ENCODE data around the gene ATG10. TPM values are rescaled to one million over a fixed set of nuclear protein-coding genes. Genes with fewer than 3 reads are reported as not detected.
"Not testable (repeated sequence)": the region's sequence is repeated elsewhere in the genome, so short reads cannot be mapped to it uniquely, and the experiment has no call there.

ATG10 gene
- total RNA-seq, 2 donors from 2014 or later: 7.7 to 9.0 TPM

DNA sequence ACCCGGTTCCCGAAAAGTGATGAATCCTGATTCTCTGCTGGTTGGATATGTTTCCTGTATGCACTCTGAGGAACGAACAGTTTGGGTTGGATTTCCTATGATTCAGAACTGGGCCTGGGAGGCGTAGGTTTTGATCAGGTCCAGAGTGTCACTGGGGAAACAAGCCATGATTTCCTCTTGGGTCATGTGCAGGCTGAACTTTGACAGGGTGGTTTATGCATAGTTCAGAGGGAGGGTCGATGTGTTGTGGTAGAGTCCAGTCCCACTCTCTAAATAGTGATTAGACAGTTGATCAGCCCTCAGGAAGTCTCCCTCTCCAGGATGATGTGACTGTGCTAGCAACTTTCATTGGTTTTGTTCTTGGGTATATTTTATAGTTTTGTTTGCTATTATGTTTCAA is 17.4 kb downstream of the ATG10 start:
- DNase-seq: no peak
- peaks cover 7% of the 10 kb centered on the region for H3K36me3 Mint-ChIP-seq (ENCODE audit: low read depth)
- H3K4me3 Mint-ChIP-seq: no peak overlapping the region
- H3K9me3 ChIP-seq (ENCODE audit: control insufficient read depth, low read length, poor library complexity, severe bottlenecking): no peaks in the 10 kb centered on the region
- H3K4me1 Mint-ChIP-seq: no peaks in the 10 kb centered on the region
- no peaks in the 10 kb centered on the region for H3K27me3 Mint-ChIP-seq
- ATAC-seq: no peak
- no peak overlapping the region for H3K27ac Mint-ChIP-seq

DNA sequence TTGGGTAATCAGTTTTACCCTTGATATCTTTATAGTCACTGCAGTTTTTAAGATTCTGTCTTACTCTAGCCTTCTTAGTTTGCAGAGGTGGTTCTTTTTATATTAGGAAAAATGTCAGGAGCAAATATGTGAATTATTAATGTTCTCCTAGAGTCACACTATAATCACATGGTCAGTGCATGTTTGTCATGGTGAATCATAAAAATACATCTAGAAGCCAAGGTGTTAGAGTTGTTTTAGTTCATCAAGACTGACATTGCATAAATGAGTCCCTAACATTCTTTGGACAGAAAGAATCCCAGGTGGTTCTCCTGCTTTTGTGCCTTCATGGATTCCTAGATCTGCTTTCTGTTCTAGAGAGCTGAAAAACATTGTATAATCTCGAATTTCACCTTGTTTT is 22.9 kb downstream of the ATG10 start:
- no peaks in the 10 kb centered on the region for H3K4me1 Mint-ChIP-seq
- ATAC-seq (no peak), DNase-seq (no peak)
- no peak overlapping the region for H3K4me3 Mint-ChIP-seq
- H3K27ac Mint-ChIP-seq: no peak overlapping the region
- peaks cover 4% of the 10 kb centered on the region for H3K36me3 Mint-ChIP-seq (ENCODE audit: low read depth)
- H3K9me3 ChIP-seq (ENCODE audit: control insufficient read depth, low read length, poor library complexity, severe bottlenecking): peaks cover 3% of the 10 kb centered on the region
- H3K27me3 Mint-ChIP-seq: no peaks in the 10 kb centered on the region

DNA sequence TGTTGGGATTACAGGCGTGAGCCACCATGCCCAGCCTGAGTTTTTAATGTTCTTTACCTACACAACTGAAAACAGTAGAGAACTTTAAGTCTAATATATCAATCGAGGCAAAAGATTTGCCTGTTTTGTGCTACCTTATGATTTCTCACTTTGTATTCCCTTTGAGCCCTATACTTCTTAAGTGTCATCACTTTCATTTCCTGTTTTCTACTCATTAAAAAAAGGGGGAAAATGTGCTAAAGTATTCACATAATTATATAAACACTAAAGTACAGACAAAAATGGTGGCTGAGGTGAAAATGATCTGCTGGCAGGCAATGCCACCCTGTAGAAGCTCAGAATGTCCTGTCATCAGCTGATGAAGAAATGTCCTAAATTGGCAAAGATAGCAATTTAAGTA is 23.6 kb downstream of the ATG10 start:
- Mint-ChIP-seq H3K4me1 (no peaks in the 10 kb centered on the region), H3K27ac (no peak overlapping the region)
- no peak for DNase-seq

DNA sequence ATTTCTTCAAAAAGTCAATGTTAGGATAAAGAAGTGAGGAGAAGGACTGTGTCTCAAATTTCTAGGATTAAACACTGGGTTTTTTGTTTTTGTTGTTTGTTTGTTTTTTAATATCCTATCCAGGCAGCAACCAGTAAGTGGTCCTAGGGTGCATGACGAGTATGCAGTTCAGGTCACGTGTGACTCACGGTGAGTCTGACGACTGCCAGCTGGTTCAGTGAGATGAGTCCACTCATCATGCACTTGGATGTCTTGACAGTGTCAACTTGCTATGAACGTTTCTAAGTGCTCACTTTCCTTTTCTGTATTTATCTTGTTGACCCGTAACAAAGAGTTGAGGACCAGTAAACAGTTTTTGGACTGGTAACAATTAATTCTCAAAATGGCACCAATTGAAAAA is 32.7 kb downstream of the ATG10 start:
- ATAC-seq: no peak
- no peaks in the 10 kb centered on the region for H3K4me1 Mint-ChIP-seq
- H3K27ac Mint-ChIP-seq: no peak overlapping the region
- H3K9me3 ChIP-seq (ENCODE audit: control insufficient read depth, low read length, poor library complexity, severe bottlenecking): no peaks in the 10 kb centered on the region
- no peaks in the 10 kb centered on the region for H3K27me3 Mint-ChIP-seq
- H3K36me3 Mint-ChIP-seq (ENCODE audit: low read depth): no peaks in the 10 kb centered on the region
- H3K4me3 Mint-ChIP-seq: no peak overlapping the region
- no peak for DNase-seq

More for the DNA sequence above, 23.6 kb downstream of the ATG10 start:
- no peaks in the 10 kb centered on the region for H3K27me3 Mint-ChIP-seq
- H3K4me3 Mint-ChIP-seq: no peak overlapping the region
- H3K36me3 Mint-ChIP-seq (ENCODE audit: low read depth): peaks cover 4% of the 10 kb centered on the region
- peaks cover 3% of the 10 kb centered on the region for H3K9me3 ChIP-seq (ENCODE audit: control insufficient read depth, low read length, poor library complexity, severe bottlenecking)
- ATAC-seq: no peak

DNA sequence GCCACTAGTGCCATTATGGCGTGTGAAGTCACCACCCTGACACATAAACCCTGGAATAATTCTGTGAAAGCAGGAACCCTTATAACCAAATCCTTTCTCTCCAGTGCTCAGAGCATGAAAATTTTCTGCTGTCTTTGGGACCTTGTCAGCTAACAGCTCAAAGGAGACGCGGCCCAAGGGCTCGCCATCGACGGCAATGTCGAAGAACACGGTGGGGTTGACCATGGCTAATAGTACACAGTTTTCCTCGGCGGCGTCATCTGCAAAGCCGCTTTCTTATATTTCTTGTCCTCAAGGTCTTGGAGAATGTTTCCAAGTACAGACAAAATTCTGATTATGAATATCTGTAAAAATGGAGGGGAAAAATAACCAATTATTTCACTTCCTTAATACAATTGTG is 38.0 kb downstream of the ATG10 start:
- not testable (repeated sequence) for H3K36me3 Mint-ChIP-seq (ENCODE audit: low read depth); H3K27ac Mint-ChIP-seq; H3K4me1 Mint-ChIP-seq; H3K4me3 Mint-ChIP-seq; ATAC-seq; H3K27me3 Mint-ChIP-seq; DNase-seq; H3K9me3 ChIP-seq (ENCODE audit: control insufficient read depth, low read length, poor library complexity, severe bottlenecking)

DNA sequence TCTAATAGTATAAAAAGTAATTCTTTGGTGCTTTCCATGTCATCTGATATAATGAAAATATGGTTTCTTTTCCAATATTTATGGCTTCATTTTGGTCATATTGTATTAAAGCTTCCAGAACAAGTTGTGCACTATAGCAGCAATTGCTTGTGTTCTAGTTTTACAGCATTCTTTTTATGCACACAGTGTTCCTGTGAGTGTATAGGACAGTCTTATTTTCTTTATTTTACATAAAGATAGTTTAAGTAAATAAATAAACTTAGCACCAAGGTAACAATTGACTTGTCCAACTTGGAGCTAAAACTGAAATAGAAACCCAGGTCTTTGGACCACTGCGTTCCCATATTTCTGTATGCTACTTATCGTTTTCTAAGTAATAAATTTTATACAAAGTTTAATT is 38.9 kb downstream of the ATG10 start:
- DNase-seq (no peak), ATAC-seq (no peak)
- peaks cover 3% of the 10 kb centered on the region for H3K4me1 Mint-ChIP-seq
- H3K36me3 Mint-ChIP-seq (ENCODE audit: low read depth): peaks cover 4% of the 10 kb centered on the region
- no peaks in the 10 kb centered on the region for H3K9me3 ChIP-seq (ENCODE audit: control insufficient read depth, low read length, poor library complexity, severe bottlenecking)
- H3K4me3 Mint-ChIP-seq: no peak overlapping the region
- no peaks in the 10 kb centered on the region for H3K27me3 Mint-ChIP-seq
- no peak overlapping the region for H3K27ac Mint-ChIP-seq

DNA sequence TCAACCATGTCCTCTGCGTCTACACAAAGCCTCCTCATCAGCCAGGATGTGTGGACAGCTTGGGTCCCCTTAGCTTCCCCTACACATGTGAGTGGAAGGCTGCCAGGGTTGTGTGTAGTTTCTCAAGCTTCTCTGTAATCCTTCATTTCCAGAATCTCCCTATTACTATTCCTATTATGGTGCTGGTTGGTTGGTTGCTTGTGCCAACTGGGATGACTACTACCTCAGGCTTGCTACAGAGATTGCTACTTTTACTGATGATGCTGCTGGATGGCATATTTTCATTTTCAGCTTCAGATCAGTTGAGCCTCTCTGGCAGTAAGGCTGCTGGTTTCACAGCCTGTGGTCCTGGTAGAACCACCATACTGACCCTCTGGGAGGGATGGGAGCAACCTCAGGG is 39.9 kb downstream of the ATG10 start:
- no peak for ATAC-seq
- Mint-ChIP-seq H3K36me3 (ENCODE audit: low read depth) (peaks cover 4% of the 10 kb centered on the region), H3K27ac (no peak overlapping the region), H3K4me3 (no peak overlapping the region), H3K4me1 (peaks cover 3% of the 10 kb centered on the region), H3K27me3 (no peaks in the 10 kb centered on the region)
- no peaks in the 10 kb centered on the region for H3K9me3 ChIP-seq (ENCODE audit: control insufficient read depth, low read length, poor library complexity, severe bottlenecking)
- no peak for DNase-seq

DNA sequence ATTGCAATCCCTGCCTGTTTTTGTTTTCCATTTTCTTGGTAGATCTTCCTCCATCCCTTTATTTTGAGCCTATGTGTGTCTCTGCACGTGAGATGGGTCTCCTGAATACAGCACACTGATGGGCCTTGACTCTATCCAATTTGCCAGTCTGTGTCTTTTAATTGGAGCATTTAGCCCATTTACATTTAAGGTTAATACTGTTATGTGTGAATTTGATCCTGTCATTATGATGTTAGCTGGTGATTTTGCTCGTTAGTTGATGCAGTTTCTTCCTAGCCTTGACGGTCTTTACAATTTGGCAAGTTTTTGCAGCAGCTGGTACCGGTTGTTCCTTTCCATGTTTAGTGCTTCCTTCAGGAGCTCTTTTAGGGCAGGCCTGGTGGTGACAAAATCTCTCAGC is 42.8 kb downstream of the ATG10 start:
- ATAC-seq; H3K27ac Mint-ChIP-seq; H3K4me1 Mint-ChIP-seq; H3K4me3 Mint-ChIP-seq; H3K36me3 Mint-ChIP-seq (ENCODE audit: low read depth); H3K9me3 ChIP-seq (ENCODE audit: control insufficient read depth, low read length, poor library complexity, severe bottlenecking); H3K27me3 Mint-ChIP-seq; DNase-seq: not testable (repeated sequence)

DNA sequence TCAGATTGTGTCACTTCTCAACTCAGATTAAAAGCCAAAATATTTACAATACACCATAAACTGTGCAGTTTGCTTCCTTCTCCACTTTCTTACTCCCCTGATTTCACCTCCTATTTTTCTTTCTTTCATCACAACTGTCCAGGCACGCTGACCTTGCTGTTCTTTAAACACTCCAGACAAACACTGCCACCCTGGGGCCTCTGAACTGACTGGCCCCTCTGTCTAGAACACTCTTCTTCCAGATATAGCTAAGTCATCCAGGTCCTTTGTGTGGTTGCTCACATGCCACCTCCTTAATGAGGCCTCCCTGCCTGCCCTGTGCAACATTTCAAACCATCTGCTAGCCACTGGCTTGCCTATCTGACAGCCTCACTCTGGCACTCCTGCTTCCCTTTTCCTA is 46.6 kb downstream of the ATG10 start:
- H3K9me3 ChIP-seq (ENCODE audit: control insufficient read depth, low read length, poor library complexity, severe bottlenecking): no peaks in the 10 kb centered on the region
- no peak for DNase-seq
- no peak for ATAC-seq
- H3K4me1 Mint-ChIP-seq: peaks cover 3% of the 10 kb centered on the region
- H3K27ac Mint-ChIP-seq: no peak overlapping the region
- H3K27me3 Mint-ChIP-seq: no peaks in the 10 kb centered on the region
- no peak overlapping the region for H3K4me3 Mint-ChIP-seq
- peaks cover 5% of the 10 kb centered on the region for H3K36me3 Mint-ChIP-seq (ENCODE audit: low read depth)

DNA sequence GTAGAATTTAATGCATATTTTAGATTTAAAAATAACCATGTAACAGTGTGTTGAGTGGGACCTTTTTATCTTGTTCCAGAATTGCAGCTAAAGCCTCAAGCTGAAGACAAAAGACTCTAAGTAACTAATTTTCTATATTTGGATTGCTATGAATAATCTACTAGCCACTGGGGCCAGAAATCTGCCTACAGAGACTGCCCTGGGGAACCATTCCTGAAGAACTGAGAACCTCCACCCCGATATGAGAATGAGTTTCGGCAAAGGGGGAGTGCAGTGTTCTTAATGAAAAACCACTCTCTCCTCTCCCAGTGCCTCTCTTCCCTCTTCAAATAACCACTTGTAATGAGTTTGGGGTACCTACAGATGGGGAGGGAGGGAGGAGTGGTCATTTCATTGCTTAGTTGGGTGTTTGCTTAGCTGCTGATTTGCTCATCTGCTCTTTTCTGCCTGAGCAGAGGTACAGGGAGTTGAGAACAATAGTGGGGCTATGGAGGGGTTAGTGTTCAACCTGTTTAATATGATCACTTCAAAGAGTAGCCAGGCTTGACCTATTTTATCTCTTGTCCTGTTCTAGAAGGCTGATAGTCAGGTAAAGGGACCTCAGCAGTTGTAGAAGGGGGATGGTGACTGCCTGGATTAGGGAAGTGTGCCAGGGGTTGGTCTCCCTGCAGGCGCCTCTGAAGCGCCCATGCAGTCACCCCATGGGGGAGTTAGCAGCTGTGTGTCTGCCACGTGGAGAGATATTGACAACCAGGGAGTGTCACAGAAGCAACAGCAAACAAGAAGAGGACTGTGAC is 47.7 kb downstream of the ATG10 start:
- Mint-ChIP-seq H3K36me3 (ENCODE audit: low read depth) (peaks cover 6% of the 10 kb centered on the region), H3K4me3 (no peak overlapping the region)

DNA sequence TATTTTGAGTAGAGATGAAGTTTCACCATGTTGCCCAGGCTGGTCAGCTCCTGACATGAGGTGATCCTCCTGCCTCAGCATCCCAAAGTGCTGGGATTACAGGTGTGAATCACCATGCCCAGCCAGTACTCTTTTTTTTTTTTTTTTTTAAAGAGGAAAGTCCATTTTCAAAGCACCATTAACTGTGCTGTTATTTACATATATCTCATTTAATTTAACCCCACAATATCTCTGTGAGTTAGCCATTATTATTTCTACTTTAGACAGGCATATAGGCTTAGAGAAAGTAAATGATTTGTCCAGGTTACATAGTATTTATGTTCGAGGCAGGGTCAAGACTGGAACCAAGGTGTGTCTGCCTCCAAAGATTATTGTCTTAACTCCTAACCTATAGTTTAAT is 50.7 kb downstream of the ATG10 start:
- no peak for DNase-seq
- peaks cover 5% of the 10 kb centered on the region for H3K4me1 Mint-ChIP-seq
- no peak overlapping the region for H3K4me3 Mint-ChIP-seq
- no peak for ATAC-seq
- H3K36me3 Mint-ChIP-seq (ENCODE audit: low read depth): peaks cover 6% of the 10 kb centered on the region
- no peak overlapping the region for H3K27ac Mint-ChIP-seq
- no peaks in the 10 kb centered on the region for H3K27me3 Mint-ChIP-seq
- H3K9me3 ChIP-seq (ENCODE audit: control insufficient read depth, low read length, poor library complexity, severe bottlenecking): no peaks in the 10 kb centered on the region

More for the DNA sequence above, 47.7 kb downstream of the ATG10 start:
- ATAC-seq (no peak), DNase-seq (no peak)
- Mint-ChIP-seq H3K27me3 (no peaks in the 10 kb centered on the region), H3K27ac (no peak overlapping the region), H3K4me1 (peaks cover 2% of the 10 kb centered on the region)
- H3K9me3 ChIP-seq (ENCODE audit: control insufficient read depth, low read length, poor library complexity, severe bottlenecking): no peaks in the 10 kb centered on the region

DNA sequence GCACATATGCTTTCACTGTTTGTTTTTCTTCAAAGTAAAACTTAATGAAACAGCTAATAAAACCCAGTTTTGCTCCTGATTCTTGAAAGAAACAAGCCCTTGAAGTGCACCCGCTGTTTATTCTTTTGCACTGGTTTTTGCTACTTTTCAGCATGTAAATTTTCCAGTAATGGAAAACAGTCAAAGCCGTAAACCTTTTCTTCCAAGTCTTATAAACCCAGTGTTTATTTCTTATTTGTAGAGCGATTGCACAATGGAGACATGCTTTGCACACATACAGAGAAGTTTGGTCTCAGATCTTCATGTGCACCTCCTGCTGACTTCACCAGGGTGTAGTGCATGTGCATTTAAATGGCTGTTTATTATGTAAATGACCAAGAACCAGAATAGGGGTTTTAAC is 51.8 kb downstream of the ATG10 start:
- DNase-seq: no peak
- Mint-ChIP-seq H3K36me3 (ENCODE audit: low read depth) (peaks cover 2% of the 10 kb centered on the region), H3K27ac (no peak overlapping the region), H3K4me3 (no peak overlapping the region), H3K27me3 (no peaks in the 10 kb centered on the region), H3K4me1 (peaks cover 5% of the 10 kb centered on the region)
- H3K9me3 ChIP-seq (ENCODE audit: control insufficient read depth, low read length, poor library complexity, severe bottlenecking): no peaks in the 10 kb centered on the region
- no peak for ATAC-seq

DNA sequence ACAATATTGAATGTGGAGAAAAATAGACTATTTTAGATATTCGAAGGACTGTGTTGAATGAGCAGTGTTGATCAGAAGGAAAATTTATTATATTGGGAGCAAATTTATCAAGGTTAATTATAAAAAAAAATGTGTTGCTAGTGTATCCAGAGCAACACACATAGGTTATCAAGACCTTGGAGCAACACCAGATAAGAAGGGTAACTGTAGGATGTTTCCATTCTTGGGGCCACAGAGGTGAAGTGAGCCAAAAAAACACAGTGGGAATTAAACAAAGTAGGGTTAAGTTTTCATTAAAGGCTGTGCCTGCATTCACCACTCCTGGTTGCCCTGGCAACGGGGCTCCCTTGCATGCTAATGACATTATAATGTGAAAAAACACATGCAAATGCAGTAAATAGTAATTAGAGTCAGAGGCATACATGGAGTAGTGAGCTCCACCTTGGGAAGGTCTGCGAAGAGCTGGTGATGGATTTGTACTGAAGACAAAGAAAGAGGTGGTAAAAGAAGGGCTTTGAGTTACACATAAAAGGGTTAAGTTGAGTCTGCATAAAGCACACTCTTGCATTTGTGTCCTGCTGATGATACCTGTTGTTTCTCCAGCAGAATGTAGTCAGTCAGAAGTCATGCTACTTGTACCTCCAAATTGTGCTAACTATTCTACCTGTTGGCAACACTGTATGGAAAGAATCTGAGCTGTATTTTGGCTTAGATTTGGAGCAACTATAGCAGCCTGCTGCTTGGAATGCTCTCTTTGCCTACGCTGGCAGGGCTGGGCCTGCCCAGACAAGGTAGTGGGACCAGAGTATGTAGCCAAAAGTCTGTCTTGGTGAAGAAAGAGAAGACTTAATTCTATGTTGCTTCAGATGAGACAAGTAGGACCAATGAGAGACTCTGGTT is 59.6 kb downstream of the ATG10 start:
- no peak overlapping the region for H3K4me3 Mint-ChIP-seq
- H3K36me3 Mint-ChIP-seq (ENCODE audit: low read depth): peaks cover 2% of the 10 kb centered on the region
- ATAC-seq (no peak), DNase-seq (no peak)
- no peaks in the 10 kb centered on the region for H3K4me1 Mint-ChIP-seq
- H3K27ac Mint-ChIP-seq: peak overlapping the region; percentile 73
- no peaks in the 10 kb centered on the region for H3K27me3 Mint-ChIP-seq
- H3K9me3 ChIP-seq (ENCODE audit: control insufficient read depth, low read length, poor library complexity, severe bottlenecking): no peaks in the 10 kb centered on the region

Data from T-helper 17 cell (primary cell).